Fibroblast of the aortic adventitia (primary cell): ENCODE measurements around the gene EVI5. TPM values are rescaled to one million over a fixed set of nuclear protein-coding genes. Genes with fewer than 3 reads are reported as not detected.

Source experiments
- DNase-seq: peaks from one replicate; pipeline ENCODE4 v3.0.0-alpha.2; 2010; ENCODE audit warnings: low read depth
- H3K4me3 ChIP-seq: 2 replicates; pipeline ENCODE4 v1.5.1; 2011; ENCODE audit warnings: low read depth, mild to moderate bottlenecking, control low read depth, low read length, moderate library complexity
- total RNA-seq: library from RNA; depleted of rRNA; stranded (reverse); fragments of >200 nt; gene quantifications from 2 replicates; pipeline ENCODE4 v1.2.3, GENCODE V29; 2012; ENCODE audit warnings: low replicate concordance
- TF ChIP-seq, protein P1 (sequence below): IDR thresholded peaks from 2 replicates; pipeline ENCODE4 v1.5.1; 2011; ENCODE audit warnings: mild to moderate bottlenecking, low read length, control low read depth, inconsistent platforms; ENCODE audit not compliant: insufficient read depth

Gene EVI5
- total RNA-seq, 1 donor = 55.3 TPM

DNA sequence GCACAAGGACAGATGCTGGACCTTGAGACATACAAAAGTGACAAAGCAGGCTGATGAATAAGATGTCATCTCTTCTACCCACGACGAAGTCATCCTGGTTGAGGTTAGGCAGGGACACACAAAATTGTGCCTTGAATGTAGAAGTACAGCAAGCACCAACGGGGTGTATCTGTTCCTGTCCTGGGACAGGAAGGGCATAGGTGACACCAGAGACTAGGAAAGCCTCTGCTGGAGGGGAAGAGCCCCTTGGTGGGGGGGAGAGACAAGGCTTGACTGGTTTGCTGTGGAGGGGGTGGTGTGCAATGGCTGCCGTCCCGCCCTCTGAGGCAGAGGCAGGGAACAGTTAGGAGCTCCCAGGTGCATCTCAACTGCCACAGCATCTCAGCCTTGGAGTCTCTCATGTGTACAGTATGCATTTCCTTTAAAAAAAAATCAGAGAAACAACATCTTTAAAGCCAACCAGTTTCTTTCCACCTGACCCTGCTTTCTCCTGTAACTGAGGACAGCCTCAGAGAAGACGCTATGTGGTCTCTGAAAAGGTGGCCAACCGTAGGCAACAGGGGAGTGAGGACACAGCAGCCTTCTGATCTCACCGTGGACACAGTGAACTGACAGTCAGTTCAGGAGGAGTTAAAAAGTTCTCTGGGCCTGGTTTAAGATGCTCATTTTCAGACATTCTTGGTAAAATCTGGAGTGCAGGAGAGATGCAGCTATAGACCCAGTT lies 280.5 kb downstream of the EVI5 start:
- no peak overlapping the region for H3K4me3 ChIP-seq
- TF ChIP-seq, protein P1, sequence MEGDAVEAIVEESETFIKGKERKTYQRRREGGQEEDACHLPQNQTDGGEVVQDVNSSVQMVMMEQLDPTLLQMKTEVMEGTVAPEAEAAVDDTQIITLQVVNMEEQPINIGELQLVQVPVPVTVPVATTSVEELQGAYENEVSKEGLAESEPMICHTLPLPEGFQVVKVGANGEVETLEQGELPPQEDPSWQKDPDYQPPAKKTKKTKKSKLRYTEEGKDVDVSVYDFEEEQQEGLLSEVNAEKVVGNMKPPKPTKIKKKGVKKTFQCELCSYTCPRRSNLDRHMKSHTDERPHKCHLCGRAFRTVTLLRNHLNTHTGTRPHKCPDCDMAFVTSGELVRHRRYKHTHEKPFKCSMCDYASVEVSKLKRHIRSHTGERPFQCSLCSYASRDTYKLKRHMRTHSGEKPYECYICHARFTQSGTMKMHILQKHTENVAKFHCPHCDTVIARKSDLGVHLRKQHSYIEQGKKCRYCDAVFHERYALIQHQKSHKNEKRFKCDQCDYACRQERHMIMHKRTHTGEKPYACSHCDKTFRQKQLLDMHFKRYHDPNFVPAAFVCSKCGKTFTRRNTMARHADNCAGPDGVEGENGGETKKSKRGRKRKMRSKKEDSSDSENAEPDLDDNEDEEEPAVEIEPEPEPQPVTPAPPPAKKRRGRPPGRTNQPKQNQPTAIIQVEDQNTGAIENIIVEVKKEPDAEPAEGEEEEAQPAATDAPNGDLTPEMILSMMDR = no peak
- DNase-seq = no peak

GRCh38 chr1:92503926-92504285 lies 281.0 kb downstream of the EVI5 start:
- peak; percentile 24 for DNase-seq
- TF ChIP-seq, protein P1 = no peak

GRCh38 chr1:92503043-92503925 lies 281.6 kb downstream of the EVI5 start:
- TF ChIP-seq, protein P1 = no peak
- peak; percentile 16 for DNase-seq

More at GRCh38 chr1:92503926-92504285, 281.0 kb downstream of the EVI5 start:
- H3K4me3 ChIP-seq = no peak overlapping the region

DNA sequence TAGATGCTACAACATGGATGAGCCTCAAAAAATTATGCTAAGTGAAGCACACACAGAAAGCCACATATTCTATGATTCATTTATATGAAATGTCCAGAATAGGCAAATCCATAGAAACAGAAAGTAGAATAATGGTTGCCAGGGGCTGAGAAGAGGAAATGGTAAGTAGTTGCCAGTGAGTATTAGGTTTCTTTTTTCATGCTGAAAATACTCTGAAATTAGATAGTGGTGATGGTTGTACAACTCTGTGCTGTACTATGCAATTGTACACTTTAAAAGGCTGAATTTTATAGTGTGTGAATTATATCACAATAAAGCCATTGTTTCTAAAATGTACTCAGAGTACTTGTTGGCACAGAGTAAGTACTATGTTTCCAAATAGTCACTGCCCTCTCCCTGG lies 282.7 kb downstream of the EVI5 start:
- H3K4me3 ChIP-seq = no peak overlapping the region
- TF ChIP-seq, protein P1 = no peak
- peak; percentile 58 for DNase-seq

More at GRCh38 chr1:92503043-92503925, 281.6 kb downstream of the EVI5 start:
- no peak overlapping the region for H3K4me3 ChIP-seq

GRCh38 chr1:92500552-92500951 lies 284.4 kb downstream of the EVI5 start:
- DNase-seq = no peak
- TF ChIP-seq, protein P1 = no peak

GRCh38 chr1:92495392-92496063 lies 289.4 kb downstream of the EVI5 start:
- no peak overlapping the region for H3K4me3 ChIP-seq
- no peak for DNase-seq
- TF ChIP-seq, protein P1 = no peak

More at GRCh38 chr1:92500552-92500951, 284.4 kb downstream of the EVI5 start:
- no peak overlapping the region for H3K4me3 ChIP-seq
